ENCODE results near the gene ZAR1L. TPM values are rescaled to one million over a fixed set of nuclear protein-coding genes. Genes with fewer than 3 reads are reported as not detected.

Gene ZAR1L
- total and polyA plus RNA-seq, 11 donors, result not detected

- peak overlapping the region in 11 of 12 donors; percentile 65 to 84 (median 76) for H3K27ac ChIP-seq
- ATAC-seq (no peak), DNase-seq (no peak)
- H3K4me3 ChIP-seq, result no peak overlapping the region
- H3K36me3 ChIP-seq, result peaks cover 0 to 70% (median 36%) of the 10 kb centered on the region in 9 donors
- peaks cover 9 to 87% (median 55%) of the 10 kb centered on the region in 12 donors for H3K4me1 ChIP-seq
- no peaks in the 10 kb centered on the region for H3K9me3 ChIP-seq
- 78 to 88% (median 84%) methylated on average over 1 of the region's 1 CpG for WGBS, 4 donors
- H3K27me3 ChIP-seq, result no peaks in the 10 kb centered on the region
- TF ChIP-seq CTCF (IDR thresholded peaks at IDR 0.05) (no peak), POLR2A (IDR thresholded peaks at IDR 0.05) (no peak)
- intact Hi-C loops (cut with DNase I), result loop anchor here in 1 of 10 donors (5.0 kb wide), 1 partner anchor 40 kb away; no protein-coding TSS in a partner anchor
Measured at GRCh38 chr13:32262619-32263018, 52.5 kb downstream of the ZAR1L start.

- DNase-seq (no peak), ATAC-seq (no peak)
- intact Hi-C loops (cut with DNase I), result loop anchor here in 1 of 10 donors (5.0 kb wide), 1 partner anchor 40 kb away; no protein-coding TSS in a partner anchor
- no peaks in the 10 kb centered on the region for H3K27me3 ChIP-seq
- H3K36me3 ChIP-seq, result peaks cover 0 to 69% (median 31%) of the 10 kb centered on the region in 9 donors
- no peaks in the 10 kb centered on the region for H3K9me3 ChIP-seq
- whole genome bisulfite sequencing, 4 donors, result 47 to 57% (median 50%) methylated on average over 3 of the region's 3 CpGs
- peak overlapping the region; percentile 62 to 84 (median 76) for H3K27ac ChIP-seq
- H3K4me1 ChIP-seq, result peaks cover 9 to 89% (median 57%) of the 10 kb centered on the region in 12 donors
- TF ChIP-seq POLR2A (IDR thresholded peaks at IDR 0.05), result no peak
- TF ChIP-seq CTCF (IDR thresholded peaks at IDR 0.05), result no peak
- peak overlapping the region in 2 of 12 donors; percentile 6 to 10 for H3K4me3 ChIP-seq
Measured at GRCh38 chr13:32262165-32262564, 53.0 kb downstream of the ZAR1L start.

- WGBS, 4 donors, result 8 to 18% (median 16%) methylated on average over 9 of the region's 9 CpGs
- TF ChIP-seq CTCF (IDR thresholded peaks at IDR 0.05), result no peak
- peak in 1 of 2 donors; percentile 38 for TF ChIP-seq POLR2A (IDR thresholded peaks at IDR 0.05)
- ATAC-seq, result peak; percentile 83 to 94 (median 92)
- Histone ChIP-seq H3K9me3 (no peaks in the 10 kb centered on the region), H3K36me3 (peaks cover 0 to 69% (median 25%) of the 10 kb centered on the region in 9 donors), H3K4me1 (peaks cover 9 to 89% (median 58%) of the 10 kb centered on the region in 12 donors), H3K4me3 (peak overlapping the region in 3 of 12 donors; percentile 6 to 23 (median 10)), H3K27ac (peak overlapping the region; percentile 62 to 84 (median 76)), H3K27me3 (no peaks in the 10 kb centered on the region)
- intact Hi-C loops (cut with DNase I), result loop anchor here in 1 of 10 donors (5.0 kb wide), 1 partner anchor 41 kb away; no protein-coding TSS in a partner anchor
- peak; percentile 76 to 92 (median 89) for DNase-seq
Measured at GRCh38 chr13:32261567-32261966, 53.6 kb downstream of the ZAR1L start.

DNA sequence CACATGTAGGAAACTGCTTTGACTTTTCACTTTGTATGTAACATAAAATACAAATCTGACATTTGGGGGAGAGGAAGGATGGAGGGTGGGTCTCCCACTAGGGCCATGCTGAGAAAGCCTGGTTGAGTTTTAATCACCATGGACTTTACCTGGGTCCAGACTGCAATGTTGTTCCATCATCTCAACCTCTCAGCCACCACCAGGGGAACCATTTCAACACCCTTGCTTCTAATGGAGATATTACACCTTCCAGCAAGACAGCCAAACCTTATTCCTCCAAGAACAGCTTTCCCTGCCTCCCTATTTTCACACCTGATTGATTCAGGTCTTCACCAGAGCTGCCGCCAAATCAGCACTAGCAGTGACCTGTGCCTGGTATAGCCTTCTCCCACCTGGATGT lies 56.0 kb downstream of the ZAR1L start:
- intact Hi-C loops (cut with DNase I), result no loop called here
- TF ChIP-seq POLR2A (IDR thresholded peaks at IDR 0.05), result no peak
- peak in 4 of 12 donors; percentile 12 to 38 (median 20) for TF ChIP-seq CTCF (IDR thresholded peaks at IDR 0.05)
- Histone ChIP-seq H3K27ac (peak overlapping the region in 8 of 12 donors; percentile 10 to 84 (median 33)), H3K4me1 (peaks cover 5 to 90% (median 47%) of the 10 kb centered on the region in 12 donors), H3K36me3 (peaks cover 0 to 58% (median 12%) of the 10 kb centered on the region in 9 donors), H3K4me3 (no peak overlapping the region), H3K27me3 (no peaks in the 10 kb centered on the region), H3K9me3 (no peaks in the 10 kb centered on the region)
- WGBS, 4 donors, result 95 to 100% (median 99%) methylated on average over 1 of the region's 1 CpG
- ATAC-seq (no peak), DNase-seq (no peak)
